ENCODE results near the gene SLC25A17.

The SLC25A17 gene

GRCh38 chr22:40862013-40862412 is 42.9 kb upstream of the SLC25A17 start, which contains the start of gene DNAJB7:
Gene DNAJB7 (minus strand): TSS chr22:40862113. CDS start chr22:40861994, 119 bp downstream.
- no peak within 1 kb of the TSS for H3K9ac ChIP-seq (ENCODE audit: low read length)
- no peak within 1 kb of the TSS for H3K4me3 ChIP-seq (ENCODE audit: insufficient read depth, low read length, poor library complexity, severe bottlenecking)
- TF ChIP-seq EZH2phosphoT487 (conservative IDR thresholded peaks at IDR 0.05; ENCODE audit: low read length) (no peak), CTCF (IDR thresholded peaks at IDR 0.05; ENCODE audit: insufficient read depth, low read length, poor library complexity, severe bottlenecking) (no peak)
- peaks cover 6% of the 10 kb centered on the region; the same call in 1 of the 2 replicates for H3K36me3 ChIP-seq (ENCODE audit: low read length)
- no peak within 1 kb of the TSS for H3K27ac ChIP-seq (ENCODE audit: low read depth, low read length)
- peaks cover 56% of the 10 kb centered on the region for H3K79me2 ChIP-seq (ENCODE audit: insufficient read depth, low read length)
- H3K27me3 ChIP-seq (ENCODE audit: low read length), result no peaks in the 10 kb centered on the region
- H3K4me2 ChIP-seq (ENCODE audit: low read depth, low read length, poor library complexity, severe bottlenecking), result no peak within 1 kb of the TSS
- no peaks in the 10 kb centered on the region for H4K20me1 ChIP-seq (ENCODE audit: low read depth, low read length)
- no peaks in the 10 kb centered on the region for H3K9me3 ChIP-seq (ENCODE audit: insufficient read depth, low read length)
- H3F3A ChIP-seq (ENCODE audit: insufficient read depth), result peaks cover 8% of the 10 kb centered on the region; the same call in 1 of the 2 replicates
- no peaks in the 10 kb centered on the region for H3K9me2 ChIP-seq (replicated peaks; ENCODE audit: insufficient read depth, low read length)
- no peak within 1 kb of the TSS for H2AFZ ChIP-seq (ENCODE audit: low read depth, low read length, severe bottlenecking)

- peak overlapping the region; percentile 88 for H2AFZ ChIP-seq (ENCODE audit: low read depth, low read length, severe bottlenecking)
- peak overlapping the region; percentile 98 for H3K4me2 ChIP-seq (ENCODE audit: low read depth, low read length, poor library complexity, severe bottlenecking)
- H3K9ac ChIP-seq (ENCODE audit: low read length), result peak overlapping the region; percentile 77
- H3K36me3 ChIP-seq (ENCODE audit: low read length), result peaks cover 6% of the 10 kb centered on the region; the same call in 1 of the 2 replicates
- H4K20me1 ChIP-seq (ENCODE audit: low read depth, low read length), result peaks cover 5% of the 10 kb centered on the region; the same call in 1 of the 2 replicates
- H3F3A ChIP-seq (ENCODE audit: insufficient read depth), result peaks cover 21% of the 10 kb centered on the region
- peak overlapping the region; percentile 89 for H3K4me3 ChIP-seq (ENCODE audit: insufficient read depth, low read length, poor library complexity, severe bottlenecking)
- H3K9me2 ChIP-seq (replicated peaks; ENCODE audit: insufficient read depth, low read length), result no peaks in the 10 kb centered on the region
- no peaks in the 10 kb centered on the region for H3K27me3 ChIP-seq (ENCODE audit: low read length)
- H3K79me2 ChIP-seq (ENCODE audit: insufficient read depth, low read length), result peaks cover 88% of the 10 kb centered on the region
- TF ChIP-seq EZH2phosphoT487 (conservative IDR thresholded peaks at IDR 0.05; ENCODE audit: low read length) (no peak), CTCF (IDR thresholded peaks at IDR 0.05; ENCODE audit: insufficient read depth, low read length, poor library complexity, severe bottlenecking) (no peak)
- H3K27ac ChIP-seq (ENCODE audit: low read depth, low read length), result peak overlapping the region; percentile 89
- H3K9me3 ChIP-seq (ENCODE audit: insufficient read depth, low read length), result no peaks in the 10 kb centered on the region
Measured at GRCh38 chr22:40857309-40857855, 38.2 kb upstream of the SLC25A17 start.

GRCh38 chr22:40856513-40857308 is 37.6 kb upstream of the SLC25A17 start, which contains the start of the genes ST13 and XPNPEP3:
Gene ST13 (minus strand): TSS chr22:40856639. CDS start chr22:40856540, 99 bp downstream.
Gene XPNPEP3 (plus strand): TSS chr22:40857148. CDS start chr22:40857182, 34 bp downstream.
- peak within 1 kb of the TSS; percentile 88 for H2AFZ ChIP-seq (ENCODE audit: low read depth, low read length, severe bottlenecking)
- H4K20me1 ChIP-seq (ENCODE audit: low read depth, low read length), result peaks cover 5% of the 10 kb centered on the region; the same call in 1 of the 2 replicates
- no peaks in the 10 kb centered on the region for H3K9me2 ChIP-seq (replicated peaks; ENCODE audit: insufficient read depth, low read length)
- H3K27me3 ChIP-seq (ENCODE audit: low read length), result no peaks in the 10 kb centered on the region
- no peaks in the 10 kb centered on the region for H3K9me3 ChIP-seq (ENCODE audit: insufficient read depth, low read length)
- peak within 1 kb of the TSS; percentile 89 for H3K4me3 ChIP-seq (ENCODE audit: insufficient read depth, low read length, poor library complexity, severe bottlenecking)
- H3K9ac ChIP-seq (ENCODE audit: low read length), result peak within 1 kb of the TSS; percentile 77
- H3K79me2 ChIP-seq (ENCODE audit: insufficient read depth, low read length), result peaks cover 92% of the 10 kb centered on the region
- peak within 1 kb of the TSS; percentile 89 for H3K27ac ChIP-seq (ENCODE audit: low read depth, low read length)
- H3K4me2 ChIP-seq (ENCODE audit: low read depth, low read length, poor library complexity, severe bottlenecking), result peak within 1 kb of the TSS; percentile 98
- peaks cover 21% of the 10 kb centered on the region for H3F3A ChIP-seq (ENCODE audit: insufficient read depth)
- TF ChIP-seq CTCF (IDR thresholded peaks at IDR 0.05; ENCODE audit: insufficient read depth, low read length, poor library complexity, severe bottlenecking) (peak; percentile 47), EZH2phosphoT487 (conservative IDR thresholded peaks at IDR 0.05; ENCODE audit: low read length) (no peak)
- H3K36me3 ChIP-seq (ENCODE audit: low read length), result peaks cover 6% of the 10 kb centered on the region; the same call in 1 of the 2 replicates

Data from SU-DHL-6 (cell line).